ENCODE measurements around the gene PTPN18. TPM values are rescaled to one million over a fixed set of nuclear protein-coding genes. Genes with fewer than 3 reads are reported as not detected.

PTPN18 gene
- total RNA-seq, 1 experiment from 2014 or later: 16.3 TPM

DNA sequence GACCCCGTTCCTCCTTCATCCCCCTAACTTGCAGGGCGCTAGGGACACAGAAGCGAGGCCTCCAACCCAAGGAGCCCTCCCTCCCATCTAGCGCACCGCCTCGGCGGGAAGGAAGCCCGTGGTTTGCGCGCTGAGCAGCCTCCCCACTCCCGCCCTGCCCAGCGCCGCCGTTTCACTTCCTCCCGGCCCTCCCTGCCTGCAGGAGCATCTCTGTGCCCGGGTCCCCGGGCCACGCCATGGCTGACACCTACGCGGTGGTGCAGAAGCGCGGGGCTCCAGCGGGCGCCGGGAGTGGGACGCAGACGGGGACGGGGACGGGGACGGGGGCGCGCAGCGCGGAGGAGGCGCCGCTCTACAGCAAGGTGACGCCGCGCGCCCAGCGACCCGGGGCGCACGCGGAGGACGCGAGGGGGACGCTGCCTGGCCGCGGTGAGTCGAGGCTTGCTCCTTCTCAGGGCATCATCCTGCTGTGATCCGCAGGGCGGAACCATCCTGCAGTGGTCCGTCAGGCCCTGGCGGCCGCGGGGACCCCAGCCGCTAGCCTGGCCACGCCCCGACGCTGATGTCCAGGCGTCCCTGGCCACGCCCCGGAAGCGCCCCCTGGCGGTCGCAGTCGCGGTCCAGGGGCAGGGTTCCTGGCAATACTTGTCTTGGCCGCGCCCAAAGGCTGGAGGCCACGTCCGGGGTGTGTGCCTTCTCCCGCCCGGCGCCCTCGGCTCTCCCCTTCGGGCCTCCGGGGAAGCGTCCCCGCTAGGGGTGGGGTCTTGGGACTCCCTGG, 16.4 kb downstream of the PTPN18 start:
- Histone ChIP-seq H3T11ph (ENCODE audit: low read length) (no peak overlapping the region), H3K79me1 (ENCODE audit: insufficient read depth, low read depth, low read length, poor library complexity, severe bottlenecking) (no peaks in the 10 kb centered on the region), H4K91ac (ENCODE audit: insufficient read length, low read depth, low read length) (no peak overlapping the region), H3K27me3 (ENCODE audit: insufficient read depth, low read length) (no peaks in the 10 kb centered on the region), H2BK20ac (ENCODE audit: low read depth, low read length, poor library complexity, severe bottlenecking) (no peak overlapping the region), H2BK120ac (ENCODE audit: low read depth, low read length, poor library complexity, severe bottlenecking) (no peak overlapping the region), H3K18ac (ENCODE audit: insufficient read length, low read depth, low read length) (peak overlapping the region; percentile 41), H4K20me1 (ENCODE audit: control insufficient read depth, insufficient read depth, insufficient read length) (no peaks in the 10 kb centered on the region), H3K14ac (ENCODE audit: insufficient read depth, low read length) (peak overlapping the region; percentile 67), H3K4me1 (ENCODE audit: insufficient read depth, low read length) (no peaks in the 10 kb centered on the region; the same call in 1 of the 2 replicates), H2AK5ac (ENCODE audit: insufficient read length, low read length) (no peak overlapping the region), H3K23ac (ENCODE audit: insufficient read length, low read depth, low read length) (no peak overlapping the region), H3K27ac (ENCODE audit: insufficient read length, low read depth, low read length) (no peak overlapping the region), H3K4me2 (ENCODE audit: insufficient read depth, insufficient read length, low read length) (peak overlapping the region; percentile 97), H3K4ac (ENCODE audit: low read depth, low read length) (no peak overlapping the region), H2BK15ac (ENCODE audit: low read depth, low read length) (no peak overlapping the region), H3K23me2 (ENCODE audit: insufficient read length, low read depth, low read length, poor library complexity, severe bottlenecking) (peaks cover 8% of the 10 kb centered on the region), H3K9me3 (ENCODE audit: control insufficient read depth, low read depth, low read length) (no peaks in the 10 kb centered on the region), H3K56ac (ENCODE audit: insufficient read length, low read depth, low read length) (no peak overlapping the region), H2BK5ac (ENCODE audit: insufficient read length, low read length) (no peak overlapping the region), H3K79me2 (ENCODE audit: insufficient read depth, low read length) (no peaks in the 10 kb centered on the region), H2AFZ (ENCODE audit: low read length) (peak overlapping the region; percentile 9), H2BK12ac (ENCODE audit: insufficient read length, low read depth, low read length) (no peak overlapping the region), H4K5ac (ENCODE audit: insufficient read length, low read depth, low read length) (no peak overlapping the region), H3K9ac (ENCODE audit: extremely low read depth, insufficient read length, low read length) (peak overlapping the region; percentile 74), H4K8ac (replicated peaks; ENCODE audit: insufficient read length, low read depth, low read length) (no peak overlapping the region)
- H3K36me3 Mint-ChIP-seq (ENCODE audit: insufficient read depth in 1 of 3, low read depth in 3 of 3): peaks cover 8 to 28% (median 20%) of the 10 kb centered on the region in 3 experiments
- TF ChIP-seq CTCF (conservative IDR thresholded peaks at IDR 0.05): peak; percentile 99
- WGBS (ENCODE audit: extremely low coverage, insufficient read length, low lambda C conversion rate): no CpG with 5 or more reads among the region's 81 CpGs
- H3K27ac Mint-ChIP-seq: 0 out of 7 replicates have a peak overlapping the region, but pooled peaks of 1 of the 3 experiments have one; percentile 46
- peaks cover 10% of the 10 kb centered on the region for H3K27me3 Mint-ChIP-seq (ENCODE audit: low read depth)
- H3K9me3 Mint-ChIP-seq: no peaks in the 10 kb centered on the region; a peak in 1 of 5 replicates
- DNase-seq: peak; percentile 91
- peaks cover 30 to 35% of the 10 kb centered on the region in 2 experiments for H3K4me1 Mint-ChIP-seq
- peak overlapping the region; percentile 84 to 85 for H3K4me3 Mint-ChIP-seq
